HEK293 (cell line): Measurements from ENCODE around the gene PHF13.
"Not testable (repeated sequence)": the region's sequence is repeated elsewhere in the genome, so short reads cannot be mapped to it uniquely, and the experiment has no call there.

ENCODE experiments used
- CTCF ChIA-PET: fragments of 350-600 bp; formaldehyde crosslinking; extraction: SDS; loops from one replicate; lab custom pipeline; 2021; ENCODE audit warnings: antibody characterized with exemption; lab: Yijun Ruan, JAX
- POLR2A ChIA-PET: fragments of 300-600 bp; formaldehyde crosslinking; extraction: SDS; loops from one replicate; lab custom pipeline; 2020; ENCODE audit warnings: antibody characterized with exemption, inconsistent platforms; lab: Yijun Ruan, JAX
- H3K27ac ChIP-seq: fragments of 200-500 bp; sonication (Bioruptor generic); 2 replicates; pipeline ENCODE4 v1.5.1; 2014; ENCODE audit warnings: low read depth, low read length, control low read depth, inconsistent platforms; ENCODE audit errors: extremely low read depth
- H3K36me3 ChIP-seq, 2 experiments: fragments of 200-500 bp in 1 of 2; sonication (Bioruptor generic) in 1 of 2; 1 replicate in 1 of 2; 2 replicates in 1 of 2; pipeline ENCODE4 v1.5.1; 2014 to 2017; ENCODE audit warnings: inconsistent platforms in 2 of 2, low read length in 2 of 2; ENCODE audit not compliant: control insufficient read depth in 2 of 2, insufficient read depth in 1 of 2
- H3K4me1 ChIP-seq: fragments of 200-500 bp; sonication (Bioruptor generic); 2 replicates; pipeline ENCODE4 v1.5.1; 2014; ENCODE audit warnings: mild to moderate bottlenecking, low read length, inconsistent platforms; ENCODE audit not compliant: control insufficient read depth, insufficient read depth
- H3K4me3 ChIP-seq: 2 replicates; pipeline ENCODE4 v1.5.1; 2011; ENCODE audit warnings: low read depth, mild to moderate bottlenecking, control low read depth, low read length, moderate library complexity
- H3K9me3 ChIP-seq: fragments of 200-500 bp; sonication (Bioruptor generic); 2 replicates; pipeline ENCODE4 v1.5.1; 2014; ENCODE audit warnings: low read depth, low read length, inconsistent platforms; ENCODE audit not compliant: control insufficient read depth, insufficient read depth
- EGR2 ChIP-seq: fragments of 450-650 bp; formaldehyde crosslinking; IDR thresholded peaks from 2 replicates; pipeline ENCODE4 v1.5.1; 2016; ENCODE audit warnings: low read depth, missing biosample characterization, missing genetic modification characterization
- KLF8 ChIP-seq: fragments of 450-650 bp; formaldehyde crosslinking; IDR thresholded peaks from 2 replicates; pipeline ENCODE4 v1.5.1; 2016; ENCODE audit warnings: missing biosample characterization, missing genetic modification characterization
- SCRT1 ChIP-seq: fragments of 450-650 bp; formaldehyde crosslinking; IDR thresholded peaks from 2 replicates; pipeline ENCODE4 v1.5.1; 2016; ENCODE audit warnings: missing biosample characterization, missing genetic modification characterization, borderline replicate concordance
- SCRT2 ChIP-seq: fragments of 450-650 bp; formaldehyde crosslinking; IDR thresholded peaks from 2 replicates; pipeline ENCODE4 v1.5.1; 2016; ENCODE audit warnings: missing biosample characterization, missing genetic modification characterization
- ZBTB1 ChIP-seq: fragments of 450-650 bp; formaldehyde crosslinking; IDR thresholded peaks from 2 replicates; pipeline ENCODE4 v1.5.1; 2016; ENCODE audit warnings: missing biosample characterization, missing genetic modification characterization
- ZFHX2 ChIP-seq: fragments of 450-650 bp; formaldehyde crosslinking; conservative IDR thresholded peaks from 2 replicates; pipeline ENCODE4 v1.5.1; 2016; ENCODE audit warnings: missing biosample characterization, missing genetic modification characterization
- ZIC2 ChIP-seq: fragments of 450-650 bp; formaldehyde crosslinking; IDR thresholded peaks from 2 replicates; pipeline ENCODE4 v1.5.1; 2016; ENCODE audit warnings: missing biosample characterization, missing genetic modification characterization
- ZNF10 ChIP-seq: fragments of 450-650 bp; formaldehyde crosslinking; IDR thresholded peaks from 2 replicates; pipeline ENCODE4 v1.5.1; 2017; ENCODE audit warnings: missing biosample characterization, missing genetic modification characterization
- ZNF121 ChIP-seq: fragments of 450-650 bp; formaldehyde crosslinking; IDR thresholded peaks from 2 replicates; pipeline ENCODE4 v1.5.1; 2016; ENCODE audit warnings: missing biosample characterization, missing genetic modification characterization
- ZNF341 ChIP-seq: fragments of 450-650 bp; formaldehyde crosslinking; IDR thresholded peaks from 2 replicates; pipeline ENCODE4; 2016; ENCODE audit warnings: low read depth, missing biosample characterization, missing genetic modification characterization
- ZNF701 ChIP-seq: fragments of 450-650 bp; formaldehyde crosslinking; IDR thresholded peaks from 2 replicates; pipeline ENCODE4 v1.5.1; 2016; ENCODE audit warnings: missing biosample characterization, missing genetic modification characterization
- TF ChIP-seq, protein P1 (sequence below): fragments of 450-650 bp; formaldehyde crosslinking; optimal IDR thresholded peaks from 2 replicates; pipeline ENCODE3; 2016; ENCODE audit warnings: missing biosample characterization, mild to moderate bottlenecking, missing genetic modification characterization
- TF ChIP-seq, protein P2 (sequence below): fragments of 450-650 bp; formaldehyde crosslinking; IDR thresholded peaks from 2 replicates; pipeline ENCODE4 v1.5.1; 2016; ENCODE audit warnings: missing biosample characterization, missing genetic modification characterization, borderline replicate concordance

Gene PHF13

GRCh38 chr1:6635910-6636760, 22.6 kb downstream of the PHF13 start:
- Histone ChIP-seq H3K27ac (no peak overlapping the region), H3K4me3 (no peak overlapping the region), H3K4me1 (no peaks in the 10 kb centered on the region), H3K36me3 (peaks cover 20 to 98% of the 10 kb centered on the region in 2 experiments; a peak in 2 of 3 replicates), H3K9me3 (no peaks in the 10 kb centered on the region)
- TF ChIP-seq, protein P1, sequence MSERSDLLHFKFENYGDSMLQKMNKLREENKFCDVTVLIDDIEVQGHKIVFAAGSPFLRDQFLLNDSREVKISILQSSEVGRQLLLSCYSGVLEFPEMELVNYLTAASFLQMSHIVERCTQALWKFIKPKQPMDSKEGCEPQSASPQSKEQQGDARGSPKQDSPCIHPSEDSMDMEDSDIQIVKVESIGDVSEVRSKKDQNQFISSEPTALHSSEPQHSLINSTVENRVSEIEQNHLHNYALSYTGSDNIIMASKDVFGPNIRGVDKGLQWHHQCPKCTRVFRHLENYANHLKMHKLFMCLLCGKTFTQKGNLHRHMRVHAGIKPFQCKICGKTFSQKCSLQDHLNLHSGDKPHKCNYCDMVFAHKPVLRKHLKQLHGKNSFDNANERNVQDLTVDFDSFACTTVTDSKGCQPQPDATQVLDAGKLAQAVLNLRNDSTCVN (tag by site-specific recombination): no peak
- no peak for TF ChIP-seq ZNF701
- TF ChIP-seq ZNF121 (tag by site-specific recombination): no peak
- peak; percentile 71; the same call in 1 of the 2 replicates for TF ChIP-seq ZNF10 (tag by site-specific recombination)
- TF ChIP-seq ZNF341 (tag by site-specific recombination): no peak
- TF ChIP-seq, protein P2, sequence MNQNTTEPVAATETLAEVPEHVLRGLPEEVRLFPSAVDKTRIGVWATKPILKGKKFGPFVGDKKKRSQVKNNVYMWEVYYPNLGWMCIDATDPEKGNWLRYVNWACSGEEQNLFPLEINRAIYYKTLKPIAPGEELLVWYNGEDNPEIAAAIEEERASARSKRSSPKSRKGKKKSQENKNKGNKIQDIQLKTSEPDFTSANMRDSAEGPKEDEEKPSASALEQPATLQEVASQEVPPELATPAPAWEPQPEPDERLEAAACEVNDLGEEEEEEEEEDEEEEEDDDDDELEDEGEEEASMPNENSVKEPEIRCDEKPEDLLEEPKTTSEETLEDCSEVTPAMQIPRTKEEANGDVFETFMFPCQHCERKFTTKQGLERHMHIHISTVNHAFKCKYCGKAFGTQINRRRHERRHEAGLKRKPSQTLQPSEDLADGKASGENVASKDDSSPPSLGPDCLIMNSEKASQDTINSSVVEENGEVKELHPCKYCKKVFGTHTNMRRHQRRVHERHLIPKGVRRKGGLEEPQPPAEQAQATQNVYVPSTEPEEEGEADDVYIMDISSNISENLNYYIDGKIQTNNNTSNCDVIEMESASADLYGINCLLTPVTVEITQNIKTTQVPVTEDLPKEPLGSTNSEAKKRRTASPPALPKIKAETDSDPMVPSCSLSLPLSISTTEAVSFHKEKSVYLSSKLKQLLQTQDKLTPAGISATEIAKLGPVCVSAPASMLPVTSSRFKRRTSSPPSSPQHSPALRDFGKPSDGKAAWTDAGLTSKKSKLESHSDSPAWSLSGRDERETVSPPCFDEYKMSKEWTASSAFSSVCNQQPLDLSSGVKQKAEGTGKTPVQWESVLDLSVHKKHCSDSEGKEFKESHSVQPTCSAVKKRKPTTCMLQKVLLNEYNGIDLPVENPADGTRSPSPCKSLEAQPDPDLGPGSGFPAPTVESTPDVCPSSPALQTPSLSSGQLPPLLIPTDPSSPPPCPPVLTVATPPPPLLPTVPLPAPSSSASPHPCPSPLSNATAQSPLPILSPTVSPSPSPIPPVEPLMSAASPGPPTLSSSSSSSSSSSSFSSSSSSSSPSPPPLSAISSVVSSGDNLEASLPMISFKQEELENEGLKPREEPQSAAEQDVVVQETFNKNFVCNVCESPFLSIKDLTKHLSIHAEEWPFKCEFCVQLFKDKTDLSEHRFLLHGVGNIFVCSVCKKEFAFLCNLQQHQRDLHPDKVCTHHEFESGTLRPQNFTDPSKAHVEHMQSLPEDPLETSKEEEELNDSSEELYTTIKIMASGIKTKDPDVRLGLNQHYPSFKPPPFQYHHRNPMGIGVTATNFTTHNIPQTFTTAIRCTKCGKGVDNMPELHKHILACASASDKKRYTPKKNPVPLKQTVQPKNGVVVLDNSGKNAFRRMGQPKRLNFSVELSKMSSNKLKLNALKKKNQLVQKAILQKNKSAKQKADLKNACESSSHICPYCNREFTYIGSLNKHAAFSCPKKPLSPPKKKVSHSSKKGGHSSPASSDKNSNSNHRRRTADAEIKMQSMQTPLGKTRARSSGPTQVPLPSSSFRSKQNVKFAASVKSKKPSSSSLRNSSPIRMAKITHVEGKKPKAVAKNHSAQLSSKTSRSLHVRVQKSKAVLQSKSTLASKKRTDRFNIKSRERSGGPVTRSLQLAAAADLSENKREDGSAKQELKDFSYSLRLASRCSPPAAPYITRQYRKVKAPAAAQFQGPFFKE: no peak
- peak; percentile 54; the same call in 1 of the 2 replicates for TF ChIP-seq EGR2 (tag by site-specific recombination)
- peak; percentile 32; the same call in 1 of the 2 replicates for TF ChIP-seq ZFHX2
- TF ChIP-seq ZIC2 (tag by site-specific recombination): no peak
- ChIA-PET POLR2A (interaction anchor here (0.5 kb wide), 1 partner anchor 24 kb away, joined by 3 read pairs; no protein-coding TSS in a partner anchor), CTCF (interaction anchor here (0.6 to 1.9 kb wide), 2 partner anchors 10 to 115 kb away, joined by 4 to 8 read pairs; no protein-coding TSS in a partner anchor)

GRCh38 chr1:6636778-6637177, 23.2 kb downstream of the PHF13 start:
- TF ChIP-seq ZFHX2 (peak; percentile 22; the same call in 1 of the 2 replicates), SCRT1 (tag by site-specific recombination) (peak; percentile 67; the same call in 1 of the 2 replicates), SCRT2 (tag by site-specific recombination) (peak; percentile 78)
- H3K4me3 ChIP-seq, H3K9me3 ChIP-seq, H3K4me1 ChIP-seq, H3K27ac ChIP-seq, POLR2A ChIA-PET: not testable (repeated sequence)
- CTCF ChIA-PET: interaction anchor here (0.6 to 1.9 kb wide), 3 partner anchors 9 to 115 kb away, joined by 3 to 8 read pairs (median 4); no protein-coding TSS in a partner anchor
- H3K36me3 ChIP-seq: peaks cover 21 to 95% of the 10 kb centered on the region in 2 experiments; a peak in 2 of 3 replicates

GRCh38 chr1:6637770-6638169, 24.2 kb downstream of the PHF13 start:
- ChIA-PET CTCF (interaction anchor here (1.1 to 1.9 kb wide), 2 partner anchors 8 to 80 kb away, joined by 3 to 8 read pairs; no protein-coding TSS in a partner anchor), POLR2A (no interaction called here)
- Histone ChIP-seq H3K4me3 (no peak overlapping the region), H3K4me1 (no peaks in the 10 kb centered on the region), H3K36me3 (peaks cover 21 to 96% of the 10 kb centered on the region in 2 experiments; a peak in 2 of 3 replicates), H3K27ac (no peak overlapping the region), H3K9me3 (no peaks in the 10 kb centered on the region)
- TF ChIP-seq KLF8 (tag by site-specific recombination) (no peak), ZBTB1 (tag by site-specific recombination) (no peak)
